ENCODE results near the gene DNTTIP2. TPM values are rescaled to one million over a fixed set of nuclear protein-coding genes. Genes with fewer than 3 reads are reported as not detected.
A peak's percentile ranks its signal among the peaks of the same experiment; 100 is the strongest.

The DNTTIP2 gene
- total and polyA plus RNA-seq, 2 donors (not counting 3 experiments of a cell fraction or from before 2014, with no cell fraction given), result 8.0 to 53.7 TPM

DNA sequence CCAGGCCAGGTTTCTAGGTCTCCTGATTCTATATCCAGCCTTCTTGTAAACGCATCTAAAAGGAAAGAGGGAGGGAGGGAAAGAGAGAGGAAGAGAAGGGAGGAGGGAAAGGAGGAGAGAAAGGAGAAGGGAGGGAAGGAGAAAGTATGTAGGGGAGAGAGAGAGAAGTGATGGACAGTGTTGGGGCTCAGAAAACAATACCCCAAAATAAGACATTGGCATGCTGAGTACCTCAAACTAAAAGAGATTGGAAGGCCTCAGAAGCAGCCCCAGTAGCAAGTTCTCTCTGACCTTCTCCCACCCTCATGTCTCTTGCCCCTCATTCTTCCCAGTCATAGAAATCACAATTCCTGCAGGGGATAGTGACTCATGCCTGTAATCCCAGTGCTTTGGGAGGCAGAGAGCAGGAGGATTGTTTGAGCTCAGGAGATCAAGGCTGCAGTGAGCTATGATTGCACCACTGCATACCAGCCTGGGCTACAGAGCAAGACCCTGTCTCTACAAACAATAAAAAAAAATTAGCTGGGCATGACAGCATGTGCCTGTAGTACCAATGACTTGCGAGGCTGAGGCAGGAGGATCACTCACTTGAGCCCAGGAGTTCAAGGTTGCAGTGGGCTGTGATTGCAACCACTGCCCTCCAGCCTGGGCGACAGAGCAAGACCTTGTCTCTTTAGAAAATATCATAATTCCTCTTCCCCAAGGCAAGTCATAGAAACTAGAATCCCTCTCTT is 51.2 kb downstream of the DNTTIP2 start:
- Histone ChIP-seq H3K4me3 (replicated peaks in 1 of 3; ENCODE audit: insufficient read depth in 1 of 3, low read depth in 1 of 3, low read length in 3 of 3) (no peak overlapping the region), H4K20me1 (replicated peaks; ENCODE audit: control insufficient read depth, extremely low read depth, insufficient read depth, low read length) (no peaks in the 10 kb centered on the region), H2AFZ (ENCODE audit: low read depth, low read length) (no peak overlapping the region), H3K27ac (ENCODE audit: insufficient read depth, low read depth, low read length) (no peak overlapping the region), H3K4me1 (ENCODE audit: control insufficient read depth, extremely low read depth, insufficient read depth, low read length) (peaks cover 3% of the 10 kb centered on the region), H3K36me3 (ENCODE audit: control insufficient read depth in 2 of 2, extremely low read depth in 1 of 2, insufficient read depth in 2 of 2, low read length in 2 of 2) (no peaks in the 10 kb centered on the region), H3K9me1 (replicated peaks; ENCODE audit: control insufficient read depth, extremely low read depth, insufficient read depth, low read length) (no peaks in the 10 kb centered on the region), H3K9ac (replicated peaks; ENCODE audit: extremely low read depth, insufficient read depth, low read length) (no peak overlapping the region), H3K27me3 (ENCODE audit: control insufficient read depth in 2 of 2, insufficient read depth in 2 of 2, low read length in 2 of 2) (no peaks in the 10 kb centered on the region), H3K9me3 (replicated peaks; ENCODE audit: control insufficient read depth, insufficient read depth, low read length) (no peaks in the 10 kb centered on the region), H3K79me2 (ENCODE audit: control insufficient read depth, insufficient read depth, low read length) (no peaks in the 10 kb centered on the region), H3K4me2 (ENCODE audit: insufficient read depth, low read length) (no peak overlapping the region)
- TF ChIP-seq GATA2 (IDR thresholded peaks at IDR 0.05; ENCODE audit: insufficient read depth, insufficient read length, low read depth, low read length) (no peak), MYC (IDR thresholded peaks at IDR 0.05; ENCODE audit: low read depth, low read length) (no peak), JUN (IDR thresholded peaks at IDR 0.05; ENCODE audit: borderline replicate concordance, insufficient read depth, insufficient read length, low read depth) (peak; percentile 38), POLR2A (IDR thresholded peaks at IDR 0.05; ENCODE audit: low read depth, low read length) (no peak), FOS (IDR thresholded peaks at IDR 0.05; ENCODE audit: borderline replicate concordance, insufficient read depth, low read length) (peak; percentile 60), EZH2 (IDR thresholded peaks at IDR 0.05; ENCODE audit: borderline replicate concordance, low read depth, low read length, severe bottlenecking) (no peak)
- TF ChIP-seq, protein P1, sequence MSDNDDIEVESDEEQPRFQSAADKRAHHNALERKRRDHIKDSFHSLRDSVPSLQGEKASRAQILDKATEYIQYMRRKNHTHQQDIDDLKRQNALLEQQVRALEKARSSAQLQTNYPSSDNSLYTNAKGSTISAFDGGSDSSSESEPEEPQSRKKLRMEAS (IDR thresholded peaks at IDR 0.05; ENCODE audit: insufficient read depth, insufficient read length), result no peak
- TF ChIP-seq, protein P2, sequence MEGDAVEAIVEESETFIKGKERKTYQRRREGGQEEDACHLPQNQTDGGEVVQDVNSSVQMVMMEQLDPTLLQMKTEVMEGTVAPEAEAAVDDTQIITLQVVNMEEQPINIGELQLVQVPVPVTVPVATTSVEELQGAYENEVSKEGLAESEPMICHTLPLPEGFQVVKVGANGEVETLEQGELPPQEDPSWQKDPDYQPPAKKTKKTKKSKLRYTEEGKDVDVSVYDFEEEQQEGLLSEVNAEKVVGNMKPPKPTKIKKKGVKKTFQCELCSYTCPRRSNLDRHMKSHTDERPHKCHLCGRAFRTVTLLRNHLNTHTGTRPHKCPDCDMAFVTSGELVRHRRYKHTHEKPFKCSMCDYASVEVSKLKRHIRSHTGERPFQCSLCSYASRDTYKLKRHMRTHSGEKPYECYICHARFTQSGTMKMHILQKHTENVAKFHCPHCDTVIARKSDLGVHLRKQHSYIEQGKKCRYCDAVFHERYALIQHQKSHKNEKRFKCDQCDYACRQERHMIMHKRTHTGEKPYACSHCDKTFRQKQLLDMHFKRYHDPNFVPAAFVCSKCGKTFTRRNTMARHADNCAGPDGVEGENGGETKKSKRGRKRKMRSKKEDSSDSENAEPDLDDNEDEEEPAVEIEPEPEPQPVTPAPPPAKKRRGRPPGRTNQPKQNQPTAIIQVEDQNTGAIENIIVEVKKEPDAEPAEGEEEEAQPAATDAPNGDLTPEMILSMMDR (IDR thresholded peaks at IDR 0.05; ENCODE audit: extremely low read depth in 1 of 2, insufficient read depth in 1 of 2, low read depth in 1 of 2, low read length in 2 of 2), result no peak
- peak; percentile 55 for FAIRE-seq
- POLR2A ChIA-PET, result interaction anchor here (0.9 kb wide), 1 partner anchor 11 kb away, joined by 5 read pairs; no protein-coding TSS in a partner anchor
- intact Hi-C loops (cut with micrococcal nuclease), result no loop called here
- CTCF ChIA-PET, result interaction anchor here (1.2 to 4.6 kb wide), 7 partner anchors 11 to 229 kb away, joined by 3 to 16 read pairs (median 9); no protein-coding TSS in a partner anchor
- dilution Hi-C loops (cut with MboI; ENCODE audit: extremely low pct_ligation_motif_present, low sequenced_read_pairs), result no loop called here
- peak; percentile 42 for DNase-seq (ENCODE audit: low read depth, low spot score)
- no TSS peak for BruUV-seq (replicated peaks)
